Breast epithelium (tissue), 4 donors: ENCODE measurements around the gene NAV3. TPM values are rescaled to one million over a fixed set of nuclear protein-coding genes. Genes with fewer than 3 reads are reported as not detected.

Experiments used
- DNase-seq, 2 donors: peaks; one replicate each; pipeline ENCODE4 v3.0.0-alpha.2; 2019; ENCODE audit warnings: low spot score in 2 of 2
- H3K27ac ChIP-seq, 2 donors: fragments of 200-600 bp; sonication (generic) in 1 of 2; one replicate each; pipeline ENCODE4 v1.5.1; 2016 to 2019; ENCODE audit warnings: mild to moderate bottlenecking in 1 of 2
- H3K27me3 ChIP-seq, 2 donors: fragments of 200-600 bp; sonication (generic) in 1 of 2; one replicate each; pipeline versions ENCODE4 v1.5.1 to v1.6.0; 2017 to 2019; ENCODE audit warnings: control low read depth in 1 of 2, mild to moderate bottlenecking in 1 of 2
- H3K36me3 ChIP-seq: fragments of 200-600 bp; one replicate; pipeline ENCODE4 v1.5.1; 2019
- H3K4me1 ChIP-seq, 2 donors: fragments of 200-600 bp; sonication (generic); one replicate each; pipeline ENCODE4 v1.5.1; 2016 to 2019; ENCODE audit warnings: control low read depth in 1 of 2
- H3K4me3 ChIP-seq, 3 donors: fragments of 200-600 bp; sonication (generic); 1 replicate in 2 of 3; 2 replicates in 1 of 3; pipeline ENCODE4 v1.5.1; 2016 to 2019; ENCODE audit warnings: mild to moderate bottlenecking in 3 of 3, moderate library complexity in 2 of 3
- H3K9me3 ChIP-seq, 2 donors: fragments of 200-600 bp; sonication (generic) in 1 of 2; one replicate each; pipeline ENCODE4 v1.5.1; 2016 to 2019; ENCODE audit warnings: control low read depth in 1 of 2
- POLR2A ChIP-seq: fragments of 450-650 bp; IDR thresholded peaks from one replicate; pipeline ENCODE4 v1.6.1; 2016; ENCODE audit warnings: antibody characterized with exemption, mild to moderate bottlenecking, moderate library complexity
- POLR2AphosphoS5 ChIP-seq, 3 donors: sonication (generic); formaldehyde crosslinking; IDR thresholded peaks; one replicate each; pipeline ENCODE4 v1.6.1; 2017; ENCODE audit warnings: antibody characterized with exemption in 3 of 3
- intact Hi-C: fragments of 100-400 bp; cut with DNase I; formaldehyde crosslinking; loops from one replicate; pipeline ENCODE4 v1.15.1; 2023; ENCODE audit warnings: low total_unique reads
- total RNA-seq, 3 donors: library from RNA; depleted of rRNA; stranded (reverse); fragments of >200 nt; gene quantifications; one replicate each; pipeline ENCODE4 v1.1.0, GENCODE V29; 2016
- TF ChIP-seq, protein P1 (sequence below), 3 donors: fragments of 450-650 bp; IDR thresholded peaks; one replicate each; pipeline ENCODE4 v1.5.1; 2016 to 2017; ENCODE audit warnings: antibody characterized with exemption in 3 of 3, mild to moderate bottlenecking in 3 of 3, moderate library complexity in 3 of 3

Gene NAV3
- total RNA-seq, 3 donors from 2014 or later = 25.6 to 46.1 (median 41.1) TPM

DNA sequence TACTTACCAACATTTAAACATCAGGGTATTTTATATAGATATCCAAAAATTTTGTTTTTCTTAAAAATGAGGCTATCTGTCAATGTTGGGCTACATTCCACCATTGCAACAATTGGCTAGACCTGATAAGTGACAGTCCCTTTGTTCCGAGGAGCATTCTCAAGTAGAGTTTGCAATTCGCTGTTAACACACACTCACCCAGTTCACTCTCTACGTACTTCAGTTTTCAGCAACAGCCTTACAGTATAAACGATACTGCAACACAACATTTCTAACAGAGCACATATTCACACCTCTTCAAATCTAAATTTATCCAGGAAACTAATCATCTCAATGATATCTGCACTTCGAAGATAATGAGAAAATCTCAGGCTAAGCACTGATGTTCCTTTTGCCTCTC is 393.5 kb downstream of the NAV3 start:
- no peaks in the 10 kb centered on the region for H3K4me1 ChIP-seq
- no peaks in the 10 kb centered on the region for H3K36me3 ChIP-seq
- DNase-seq = no peak
- H3K9me3 ChIP-seq = peaks cover 0 to 7% of the 10 kb centered on the region in 2 donors
- no peak overlapping the region for H3K27ac ChIP-seq
- intact Hi-C loops = no loop called here
- TF ChIP-seq POLR2AphosphoS5 (IDR thresholded peaks at IDR 0.05) (no peak), POLR2A (no peak)
- TF ChIP-seq, protein P1, sequence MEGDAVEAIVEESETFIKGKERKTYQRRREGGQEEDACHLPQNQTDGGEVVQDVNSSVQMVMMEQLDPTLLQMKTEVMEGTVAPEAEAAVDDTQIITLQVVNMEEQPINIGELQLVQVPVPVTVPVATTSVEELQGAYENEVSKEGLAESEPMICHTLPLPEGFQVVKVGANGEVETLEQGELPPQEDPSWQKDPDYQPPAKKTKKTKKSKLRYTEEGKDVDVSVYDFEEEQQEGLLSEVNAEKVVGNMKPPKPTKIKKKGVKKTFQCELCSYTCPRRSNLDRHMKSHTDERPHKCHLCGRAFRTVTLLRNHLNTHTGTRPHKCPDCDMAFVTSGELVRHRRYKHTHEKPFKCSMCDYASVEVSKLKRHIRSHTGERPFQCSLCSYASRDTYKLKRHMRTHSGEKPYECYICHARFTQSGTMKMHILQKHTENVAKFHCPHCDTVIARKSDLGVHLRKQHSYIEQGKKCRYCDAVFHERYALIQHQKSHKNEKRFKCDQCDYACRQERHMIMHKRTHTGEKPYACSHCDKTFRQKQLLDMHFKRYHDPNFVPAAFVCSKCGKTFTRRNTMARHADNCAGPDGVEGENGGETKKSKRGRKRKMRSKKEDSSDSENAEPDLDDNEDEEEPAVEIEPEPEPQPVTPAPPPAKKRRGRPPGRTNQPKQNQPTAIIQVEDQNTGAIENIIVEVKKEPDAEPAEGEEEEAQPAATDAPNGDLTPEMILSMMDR (IDR thresholded peaks at IDR 0.05) = no peak
- no peaks in the 10 kb centered on the region for H3K27me3 ChIP-seq
- H3K4me3 ChIP-seq = no peak overlapping the region

- Histone ChIP-seq H3K9me3 (peaks cover 0 to 7% of the 10 kb centered on the region in 2 donors), H3K36me3 (no peaks in the 10 kb centered on the region), H3K4me3 (no peak overlapping the region), H3K4me1 (no peaks in the 10 kb centered on the region), H3K27ac (no peak overlapping the region), H3K27me3 (no peaks in the 10 kb centered on the region)
- no peak for DNase-seq
- intact Hi-C loops = no loop called here
- no peak for TF ChIP-seq POLR2A
- TF ChIP-seq, protein P1 (IDR thresholded peaks at IDR 0.05) = no peak
Measured at GRCh38 chr12:78226763-78227162, 396.1 kb downstream of the NAV3 start.

DNA sequence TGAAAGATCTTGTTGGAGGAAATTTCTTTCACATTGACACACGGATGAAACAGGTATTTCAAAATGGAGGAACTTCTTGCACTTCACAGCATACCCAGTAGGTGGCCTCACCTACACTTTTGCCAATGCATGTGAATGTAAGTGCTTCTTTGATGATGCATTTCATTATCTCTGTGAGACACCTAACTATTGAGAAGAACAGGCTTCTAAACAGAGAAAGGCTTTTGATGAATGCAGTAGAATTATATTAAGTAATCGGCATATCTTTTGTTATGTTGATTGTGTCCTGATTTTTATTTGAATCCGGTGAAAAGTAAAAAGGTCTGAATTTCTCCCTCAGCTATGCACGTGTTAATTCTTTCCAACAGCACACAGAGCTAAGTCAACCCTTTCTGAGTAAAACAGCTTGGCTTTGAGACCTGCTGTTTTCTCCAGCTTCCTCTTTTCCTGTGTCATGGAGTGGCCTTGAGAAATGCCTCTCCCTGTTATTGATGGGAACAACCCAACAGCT is 399.0 kb downstream of the NAV3 start:
- no peak for TF ChIP-seq POLR2AphosphoS5 (IDR thresholded peaks at IDR 0.05)
- no peak for TF ChIP-seq POLR2A
- TF ChIP-seq, protein P1 (IDR thresholded peaks at IDR 0.05) = no peak
- intact Hi-C loops = no loop called here
- Histone ChIP-seq H3K27me3 (no peaks in the 10 kb centered on the region), H3K4me3 (no peak overlapping the region), H3K9me3 (peaks cover 0 to 7% of the 10 kb centered on the region in 2 donors), H3K27ac (no peak overlapping the region), H3K4me1 (no peaks in the 10 kb centered on the region), H3K36me3 (no peaks in the 10 kb centered on the region)
- no peak for DNase-seq

- H3K27ac ChIP-seq = no peak overlapping the region
- no peak overlapping the region for H3K4me3 ChIP-seq
- intact Hi-C loops = no loop called here
- H3K36me3 ChIP-seq = no peaks in the 10 kb centered on the region
- no peak for DNase-seq
- TF ChIP-seq POLR2A (no peak), POLR2AphosphoS5 (IDR thresholded peaks at IDR 0.05) (no peak)
- TF ChIP-seq, protein P1 (IDR thresholded peaks at IDR 0.05) = no peak
- peaks cover 0 to 2% of the 10 kb centered on the region in 2 donors for H3K9me3 ChIP-seq
- H3K27me3 ChIP-seq = no peaks in the 10 kb centered on the region
- no peaks in the 10 kb centered on the region for H3K4me1 ChIP-seq
Measured at GRCh38 chr12:78232756-78233155, 402.1 kb downstream of the NAV3 start.

DNA sequence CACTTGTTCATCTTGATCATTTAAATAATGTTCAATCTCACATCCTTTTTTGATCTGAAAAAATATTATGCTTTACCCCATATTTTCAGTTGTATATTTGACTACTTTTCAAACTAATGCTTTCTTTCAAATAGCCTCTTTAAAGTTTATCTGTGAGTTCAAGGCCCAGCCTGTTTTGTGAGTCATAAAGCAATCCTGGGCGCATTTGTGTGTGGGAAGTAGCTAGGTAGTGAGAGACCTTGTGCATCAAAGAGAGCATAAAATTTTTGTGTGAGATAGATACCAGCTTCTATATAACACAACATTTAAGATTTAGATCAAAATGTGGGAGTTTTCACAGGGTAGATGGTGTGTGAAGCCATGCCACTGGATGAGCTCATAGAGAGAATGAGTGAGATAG is 405.6 kb downstream of the NAV3 start:
- DNase-seq = no peak
- TF ChIP-seq POLR2A (no peak), POLR2AphosphoS5 (IDR thresholded peaks at IDR 0.05) (no peak)
- TF ChIP-seq, protein P1 (IDR thresholded peaks at IDR 0.05) = no peak
- no peak overlapping the region for H3K27ac ChIP-seq
- no peak overlapping the region for H3K4me3 ChIP-seq
- intact Hi-C loops = no loop called here
- no peaks in the 10 kb centered on the region for H3K27me3 ChIP-seq
- H3K36me3 ChIP-seq = no peaks in the 10 kb centered on the region
- H3K4me1 ChIP-seq = no peaks in the 10 kb centered on the region
- no peaks in the 10 kb centered on the region for H3K9me3 ChIP-seq
